NT2/D1 (cell line): Measurements from ENCODE around the gene RPH3AL.

ENCODE experiments used
- DNase-seq: peaks from one replicate; pipeline ENCODE4 v3.0.0-alpha.2; 2011; ENCODE audit warnings: low read depth, low spot score
- H3K27me3 ChIP-seq: 2 replicates; pipeline ENCODE4 v1.6.0; 2011; ENCODE audit warnings: mild to moderate bottlenecking; ENCODE audit not compliant: insufficient read length, insufficient read depth
- H3K36me3 ChIP-seq: 2 replicates; pipeline ENCODE4 v1.6.1; 2011; ENCODE audit warnings: mild to moderate bottlenecking, low read length, mixed read lengths; ENCODE audit not compliant: insufficient read depth, insufficient read length
- H3K4me1 ChIP-seq: 2 replicates; pipeline ENCODE4 v1.5.1; 2011; ENCODE audit not compliant: insufficient read depth, insufficient read length
- H3K4me3 ChIP-seq: 2 replicates; pipeline ENCODE4 v1.5.1; 2011; ENCODE audit warnings: low read depth; ENCODE audit not compliant: insufficient read length
- H3K9ac ChIP-seq: 2 replicates; pipeline ENCODE4 v1.6.0; 2011; ENCODE audit warnings: low read depth; ENCODE audit not compliant: insufficient read length
- H3K9me3 ChIP-seq: 2 replicates; pipeline ENCODE4 v1.5.1; 2011; ENCODE audit warnings: mild to moderate bottlenecking, low read length; ENCODE audit not compliant: insufficient read depth
- SUZ12 ChIP-seq: IDR thresholded peaks from 2 replicates; pipeline ENCODE4 v1.6.1; 2011; ENCODE audit not compliant: insufficient read length, insufficient read depth; ENCODE audit errors: extremely low read depth
- YY1 ChIP-seq: IDR thresholded peaks from 2 replicates; pipeline ENCODE4 v1.6.1; 2011; ENCODE audit not compliant: insufficient read length, insufficient read depth
- ZNF274 ChIP-seq: IDR thresholded peaks from 2 replicates; pipeline ENCODE4 v1.6.1; 2011; ENCODE audit warnings: mild to moderate bottlenecking, low read depth, low read length

Gene RPH3AL

DNA sequence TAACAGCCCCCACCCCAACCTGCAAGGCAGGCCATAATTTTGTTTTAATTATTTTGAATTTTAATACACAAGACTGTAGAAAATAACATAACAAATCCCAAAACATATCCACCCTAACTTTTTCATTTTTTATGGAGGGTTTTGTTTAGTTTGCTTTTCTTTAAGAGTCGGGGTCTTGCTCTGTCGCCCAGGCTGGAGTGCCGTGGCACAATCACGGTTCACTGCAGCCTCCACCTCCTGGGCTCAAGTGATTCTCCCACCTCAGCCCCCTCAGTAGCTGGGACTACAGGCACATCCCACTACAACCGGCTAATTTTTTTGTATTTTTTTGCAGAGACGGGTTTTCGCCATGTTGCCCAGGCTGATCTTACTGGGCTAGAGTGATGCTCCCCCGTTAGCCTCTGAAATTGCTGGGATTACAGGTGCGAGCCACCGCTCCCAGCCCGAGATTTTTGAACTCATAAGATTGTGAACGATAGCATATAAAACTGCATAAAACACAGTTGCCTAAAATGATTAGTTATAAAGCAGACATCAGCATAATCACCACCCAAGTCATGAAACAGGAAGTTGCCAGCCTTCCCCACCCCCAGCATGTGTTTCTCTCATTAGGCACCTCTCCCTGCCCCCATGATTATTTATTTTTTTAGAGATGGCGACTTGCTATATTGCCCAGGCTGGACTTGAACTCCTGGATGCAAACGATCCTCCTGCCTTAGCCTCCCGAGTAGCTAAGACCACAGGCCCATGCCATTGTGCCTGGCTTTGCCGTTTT, 157.6 kb downstream of the RPH3AL start:
- H3K9ac ChIP-seq: no peak overlapping the region
- no peak overlapping the region for H3K4me3 ChIP-seq
- no peaks in the 10 kb centered on the region for H3K27me3 ChIP-seq
- TF ChIP-seq YY1 (no peak), ZNF274 (no peak), SUZ12 (no peak)
- no peaks in the 10 kb centered on the region for H3K36me3 ChIP-seq
- H3K9me3 ChIP-seq: no peaks in the 10 kb centered on the region
- peaks cover 6% of the 10 kb centered on the region for H3K4me1 ChIP-seq
- DNase-seq: no peak

DNA sequence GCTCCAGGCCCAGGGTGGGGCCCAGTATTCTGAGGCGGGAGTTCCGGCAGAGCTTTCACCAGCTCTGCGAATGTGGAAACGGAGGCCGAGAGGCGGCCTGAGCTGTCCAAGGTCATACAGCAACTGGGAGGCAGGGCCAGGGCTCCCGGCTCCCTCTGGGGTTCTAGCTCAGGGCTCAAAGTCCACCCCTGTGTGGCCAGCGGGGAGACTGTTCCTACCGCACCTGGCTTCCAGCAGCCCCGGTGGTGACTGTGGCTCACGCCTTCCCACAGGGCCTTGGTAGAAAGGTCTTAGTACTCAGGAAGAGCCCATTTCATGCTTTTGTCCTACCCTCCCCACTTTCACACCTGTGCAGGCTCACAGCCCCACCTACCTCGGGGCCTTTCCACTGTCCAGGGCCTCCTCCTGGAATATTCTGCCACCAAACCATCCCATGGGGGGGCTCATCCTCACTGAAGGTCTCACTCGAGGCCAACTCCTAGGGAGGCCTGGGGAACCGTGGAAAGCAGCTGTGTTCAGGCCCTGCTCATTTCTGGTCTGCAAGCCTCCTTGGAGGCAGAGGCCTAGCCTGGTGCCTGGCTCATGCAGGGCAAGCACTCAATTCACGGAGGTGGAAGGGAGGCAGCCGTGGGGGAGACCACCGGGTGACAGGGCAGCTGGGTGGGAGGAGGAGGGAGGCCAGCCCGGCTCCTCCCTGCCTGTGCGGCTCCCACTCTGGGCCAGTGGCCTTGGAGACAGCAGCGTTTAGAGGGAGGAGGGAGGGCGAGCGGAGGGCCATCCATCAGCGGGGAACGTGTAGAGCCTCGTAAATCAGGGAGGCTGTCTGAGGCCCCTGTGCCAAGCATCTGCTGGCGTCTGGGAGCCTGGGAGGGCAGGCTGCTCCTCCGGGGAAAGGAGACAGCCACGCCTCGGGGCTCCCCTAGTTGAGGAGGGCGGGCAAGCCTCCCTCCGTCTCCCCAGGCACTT, 158.5 kb downstream of the RPH3AL start:
- H3K36me3 ChIP-seq: no peaks in the 10 kb centered on the region
- no peaks in the 10 kb centered on the region for H3K9me3 ChIP-seq
- no peaks in the 10 kb centered on the region for H3K27me3 ChIP-seq
- H3K4me1 ChIP-seq: peaks cover 4% of the 10 kb centered on the region
- TF ChIP-seq ZNF274 (no peak), YY1 (no peak), SUZ12 (no peak)
- DNase-seq: no peak
- H3K4me3 ChIP-seq: no peak overlapping the region
- H3K9ac ChIP-seq: no peak overlapping the region

GRCh38 chr17:193426-193810, 159.2 kb downstream of the RPH3AL start:
- Histone ChIP-seq H3K9ac (no peak overlapping the region), H3K4me1 (peaks cover 4% of the 10 kb centered on the region), H3K4me3 (no peak overlapping the region), H3K36me3 (no peaks in the 10 kb centered on the region), H3K9me3 (no peaks in the 10 kb centered on the region), H3K27me3 (no peaks in the 10 kb centered on the region)
- no peak for DNase-seq
- TF ChIP-seq ZNF274 (no peak), YY1 (no peak), SUZ12 (no peak)

DNA sequence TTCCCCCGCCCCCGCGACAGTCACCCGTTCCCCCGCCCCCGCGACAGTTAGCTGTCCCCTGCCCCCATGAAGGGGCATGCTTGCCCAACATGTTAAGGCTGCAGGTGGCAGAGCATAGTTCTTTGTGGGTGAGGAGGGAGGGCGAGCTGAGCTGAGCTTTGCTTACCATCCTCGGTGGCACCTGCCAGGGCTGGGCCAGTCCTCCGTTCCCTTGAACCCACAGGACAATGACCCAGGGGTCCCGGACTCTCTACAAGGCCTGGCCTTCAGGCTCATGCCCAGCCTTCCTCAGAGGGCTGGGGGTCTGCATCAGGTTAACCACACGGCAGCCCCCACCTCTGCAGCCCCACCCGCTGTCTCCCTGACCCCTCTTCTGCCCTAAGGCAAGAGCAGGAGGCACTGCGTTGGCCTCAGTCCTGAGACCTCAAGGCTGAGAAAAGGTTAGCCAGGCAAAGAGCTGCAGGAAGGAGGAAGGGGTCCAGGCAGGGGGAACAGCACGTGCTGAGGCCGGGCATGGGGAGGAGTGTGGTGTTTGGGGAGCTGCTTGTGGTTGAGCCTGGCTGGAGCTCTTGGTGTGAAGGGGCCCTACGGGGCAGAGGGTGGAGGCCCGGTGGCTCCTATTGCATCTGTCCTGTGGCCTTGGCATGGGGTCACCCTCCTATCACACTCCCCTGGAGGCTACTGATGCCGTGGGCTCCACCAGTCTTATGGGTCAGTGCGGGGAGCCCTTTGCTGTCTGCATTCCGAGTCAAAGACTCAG, 159.8 kb downstream of the RPH3AL start:
- Histone ChIP-seq H3K9me3 (no peaks in the 10 kb centered on the region), H3K27me3 (no peaks in the 10 kb centered on the region), H3K4me1 (peaks cover 4% of the 10 kb centered on the region), H3K9ac (no peak overlapping the region), H3K4me3 (no peak overlapping the region), H3K36me3 (no peaks in the 10 kb centered on the region)
- TF ChIP-seq SUZ12 (no peak), YY1 (no peak), ZNF274 (no peak)
- no peak for DNase-seq

GRCh38 chr17:189444-189843, 163.2 kb downstream of the RPH3AL start:
- Histone ChIP-seq H3K27me3 (peaks cover 17% of the 10 kb centered on the region), H3K9ac (no peak overlapping the region), H3K36me3 (no peaks in the 10 kb centered on the region), H3K4me1 (peaks cover 4% of the 10 kb centered on the region), H3K9me3 (no peaks in the 10 kb centered on the region), H3K4me3 (no peak overlapping the region)
- no peak for DNase-seq
- TF ChIP-seq YY1 (no peak), SUZ12 (no peak), ZNF274 (no peak)

DNA sequence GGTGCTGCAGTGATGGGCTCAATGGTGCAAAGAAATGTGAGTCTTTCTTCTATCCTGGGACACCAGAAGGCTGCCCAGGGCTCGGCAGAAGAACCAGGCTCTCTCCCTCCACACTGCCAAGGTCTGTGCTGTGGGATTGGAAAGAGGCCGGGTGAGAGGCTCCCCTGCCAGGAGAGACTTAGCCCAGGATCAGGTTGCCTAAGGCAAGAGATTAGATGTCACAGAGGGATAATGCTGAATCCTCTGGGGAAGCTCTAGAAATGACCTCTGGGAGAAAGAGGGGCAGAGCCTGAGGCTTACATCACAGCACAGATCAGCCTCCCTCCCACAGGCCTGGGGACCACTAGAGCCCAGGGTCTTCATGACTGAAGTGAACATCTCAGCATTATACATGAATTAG, 165.5 kb downstream of the RPH3AL start:
- no peak for TF ChIP-seq SUZ12
- TF ChIP-seq ZNF274: no peak
- no peak for TF ChIP-seq YY1
- H3K9ac ChIP-seq: no peak overlapping the region
- H3K9me3 ChIP-seq: no peaks in the 10 kb centered on the region
- peaks cover 11% of the 10 kb centered on the region for H3K4me1 ChIP-seq
- DNase-seq: no peak
- H3K4me3 ChIP-seq: no peak overlapping the region
- no peaks in the 10 kb centered on the region for H3K36me3 ChIP-seq
- peaks cover 40% of the 10 kb centered on the region for H3K27me3 ChIP-seq
